Caco-2 (cell line): Measurements from ENCODE around the gene VRTN. TPM values are rescaled to one million over a fixed set of nuclear protein-coding genes. Genes with fewer than 3 reads are reported as not detected.

ENCODE experiments used
- BruUV-seq: library from RNA; stranded (reverse); fragments of 400-500 nt; replicated peaks from 2 replicates; lab custom pipeline; 2021; lab: Mats Ljungman, UMichigan
- CTCF ChIA-PET: fragments of 300-600 bp; sonication (Branson Sonifier 250); formaldehyde crosslinking; loops from one replicate; lab custom pipeline; 2022; ENCODE audit warnings: antibody characterized with exemption; lab: Charles Lee
- POLR2A ChIA-PET: fragments of 300-600 bp; sonication (Branson Sonifier 250); formaldehyde crosslinking; loops from one replicate; lab custom pipeline; 2022; ENCODE audit warnings: antibody characterized with exemption; lab: Charles Lee
- DNase-seq, 2 experiments: peaks; one replicate each; pipeline versions ENCODE4 v3.0.0 to v3.0.0-alpha.2; 2020 to 2022
- H3K27me3 ChIP-seq: replicated peaks from 2 replicates; pipeline ENCODE4 v1.6.0; 2011; ENCODE audit warnings: low read length; ENCODE audit not compliant: control insufficient read depth, insufficient read depth
- H3K36me3 ChIP-seq: 2 replicates; pipeline ENCODE4 v1.5.1; 2011; ENCODE audit warnings: low read length; ENCODE audit not compliant: control insufficient read depth, insufficient read depth
- H3K4me1 ChIP-seq: fragments of 250-450 bp; sonication (Bioruptor Pico); 2 replicates; pipeline ENCODE4 v1.5.1; 2020; ENCODE audit warnings: mild to moderate bottlenecking
- H3K4me3 ChIP-seq: 2 replicates; pipeline ENCODE4 v1.5.1; 2011; ENCODE audit warnings: low read depth, mild to moderate bottlenecking, control low read depth, low read length
- H3K9me3 ChIP-seq: fragments of 250-450 bp; sonication (Bioruptor Pico); 2 replicates; pipeline ENCODE4 v1.5.1; 2020; ENCODE audit warnings: mild to moderate bottlenecking, moderate library complexity
- H3K27ac Mint-ChIP-seq: one replicate; pipeline ENCODE4 v1.8.0; 2022; ENCODE audit warnings: mixed read lengths; ENCODE audit not compliant: unreplicated experiment
- H3K27me3 Mint-ChIP-seq: one replicate; pipeline ENCODE4 v1.8.0; 2022; ENCODE audit warnings: mixed read lengths; ENCODE audit not compliant: insufficient read depth, unreplicated experiment
- H3K36me3 Mint-ChIP-seq: one replicate; pipeline ENCODE4 v1.8.0; 2022; ENCODE audit warnings: mild to moderate bottlenecking, mixed read lengths; ENCODE audit not compliant: insufficient read depth, unreplicated experiment
- H3K4me1 Mint-ChIP-seq: one replicate; pipeline ENCODE4 v1.8.0; 2022; ENCODE audit warnings: low read depth, mixed read lengths; ENCODE audit not compliant: unreplicated experiment
- H3K4me3 Mint-ChIP-seq: one replicate; pipeline ENCODE4 v1.8.0; 2022; ENCODE audit warnings: mild to moderate bottlenecking, moderate library complexity, mixed read lengths; ENCODE audit not compliant: unreplicated experiment
- H3K9me3 Mint-ChIP-seq: one replicate; pipeline ENCODE4 v1.8.0; 2022; ENCODE audit warnings: mixed read lengths; ENCODE audit not compliant: unreplicated experiment
- intact Hi-C: fragments of 100-400 bp; cut with micrococcal nuclease; formaldehyde crosslinking; loops from one replicate; pipeline ENCODE4 v1.10.0; 2022; ENCODE audit not compliant: unreplicated experiment
- total RNA-seq: library from RNA; stranded (reverse); gene quantifications from 2 replicates; pipeline ENCODE4 v1.2.3, GENCODE V29; 2022
- TF ChIP-seq, protein P1 (sequence below), 2 experiments: fragments of 200-600 bp in 1 of 2; IDR thresholded peaks; 1 replicate in 1 of 2; 2 replicates in 1 of 2; pipeline versions ENCODE4 v1.5.1 to v1.8.0; 2011 to 2022; ENCODE audit warnings: antibody characterized with exemption in 1 of 2, control low read depth in 1 of 2, inconsistent platforms in 1 of 2, low read depth in 1 of 2, low read length in 1 of 2, mild to moderate bottlenecking in 1 of 2, moderate library complexity in 1 of 2; ENCODE audit not compliant: insufficient read depth in 1 of 2, severe bottlenecking in 1 of 2, unreplicated experiment in 1 of 2

The VRTN gene
- total RNA-seq, 1 experiment from 2014 or later: 1.7 TPM

DNA sequence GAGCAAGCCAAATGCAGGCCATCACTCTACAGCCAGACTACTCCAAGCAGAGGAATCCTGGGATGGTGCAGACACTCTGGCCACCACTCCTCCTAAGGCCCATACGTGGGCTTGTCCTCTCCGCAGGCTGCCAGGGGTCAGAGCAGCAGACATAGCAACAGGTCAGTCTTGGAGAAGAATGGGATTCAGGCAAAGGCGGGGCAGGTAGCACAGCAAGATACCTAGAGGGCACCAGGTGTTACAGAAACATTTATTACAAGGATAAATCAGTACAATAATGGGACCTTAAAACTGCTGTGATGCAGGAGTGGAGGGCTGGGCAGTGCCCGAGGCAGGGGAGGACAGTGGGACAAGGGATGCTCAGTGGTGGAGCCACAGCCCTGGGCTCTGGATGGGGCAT, 57.4 kb downstream of the VRTN start:
- H3K36me3 ChIP-seq: no peaks in the 10 kb centered on the region
- no peak overlapping the region for H3K4me3 ChIP-seq
- H3K27me3 ChIP-seq: no peaks in the 10 kb centered on the region
- H3K4me1 ChIP-seq: peaks cover 9% of the 10 kb centered on the region; the same call in 1 of the 2 replicates
- Mint-ChIP-seq H3K27ac (no peak overlapping the region), H3K27me3 (no peaks in the 10 kb centered on the region), H3K4me3 (no peak overlapping the region), H3K9me3 (no peaks in the 10 kb centered on the region), H3K36me3 (no peaks in the 10 kb centered on the region), H3K4me1 (no peaks in the 10 kb centered on the region)
- TF ChIP-seq, protein P1, sequence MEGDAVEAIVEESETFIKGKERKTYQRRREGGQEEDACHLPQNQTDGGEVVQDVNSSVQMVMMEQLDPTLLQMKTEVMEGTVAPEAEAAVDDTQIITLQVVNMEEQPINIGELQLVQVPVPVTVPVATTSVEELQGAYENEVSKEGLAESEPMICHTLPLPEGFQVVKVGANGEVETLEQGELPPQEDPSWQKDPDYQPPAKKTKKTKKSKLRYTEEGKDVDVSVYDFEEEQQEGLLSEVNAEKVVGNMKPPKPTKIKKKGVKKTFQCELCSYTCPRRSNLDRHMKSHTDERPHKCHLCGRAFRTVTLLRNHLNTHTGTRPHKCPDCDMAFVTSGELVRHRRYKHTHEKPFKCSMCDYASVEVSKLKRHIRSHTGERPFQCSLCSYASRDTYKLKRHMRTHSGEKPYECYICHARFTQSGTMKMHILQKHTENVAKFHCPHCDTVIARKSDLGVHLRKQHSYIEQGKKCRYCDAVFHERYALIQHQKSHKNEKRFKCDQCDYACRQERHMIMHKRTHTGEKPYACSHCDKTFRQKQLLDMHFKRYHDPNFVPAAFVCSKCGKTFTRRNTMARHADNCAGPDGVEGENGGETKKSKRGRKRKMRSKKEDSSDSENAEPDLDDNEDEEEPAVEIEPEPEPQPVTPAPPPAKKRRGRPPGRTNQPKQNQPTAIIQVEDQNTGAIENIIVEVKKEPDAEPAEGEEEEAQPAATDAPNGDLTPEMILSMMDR (IDR thresholded peaks at IDR 0.05; ENCODE audit: insufficient read depth in 1 of 2, low read depth in 1 of 2, low read length in 1 of 2, severe bottlenecking in 1 of 2, unreplicated experiment in 1 of 2): no peak
- BruUV-seq: no TSS peak
- CTCF ChIA-PET: no interaction called here
- POLR2A ChIA-PET: no interaction called here
- intact Hi-C loops: no loop called here
- no peaks in the 10 kb centered on the region for H3K9me3 ChIP-seq
- DNase-seq: no peak

DNA sequence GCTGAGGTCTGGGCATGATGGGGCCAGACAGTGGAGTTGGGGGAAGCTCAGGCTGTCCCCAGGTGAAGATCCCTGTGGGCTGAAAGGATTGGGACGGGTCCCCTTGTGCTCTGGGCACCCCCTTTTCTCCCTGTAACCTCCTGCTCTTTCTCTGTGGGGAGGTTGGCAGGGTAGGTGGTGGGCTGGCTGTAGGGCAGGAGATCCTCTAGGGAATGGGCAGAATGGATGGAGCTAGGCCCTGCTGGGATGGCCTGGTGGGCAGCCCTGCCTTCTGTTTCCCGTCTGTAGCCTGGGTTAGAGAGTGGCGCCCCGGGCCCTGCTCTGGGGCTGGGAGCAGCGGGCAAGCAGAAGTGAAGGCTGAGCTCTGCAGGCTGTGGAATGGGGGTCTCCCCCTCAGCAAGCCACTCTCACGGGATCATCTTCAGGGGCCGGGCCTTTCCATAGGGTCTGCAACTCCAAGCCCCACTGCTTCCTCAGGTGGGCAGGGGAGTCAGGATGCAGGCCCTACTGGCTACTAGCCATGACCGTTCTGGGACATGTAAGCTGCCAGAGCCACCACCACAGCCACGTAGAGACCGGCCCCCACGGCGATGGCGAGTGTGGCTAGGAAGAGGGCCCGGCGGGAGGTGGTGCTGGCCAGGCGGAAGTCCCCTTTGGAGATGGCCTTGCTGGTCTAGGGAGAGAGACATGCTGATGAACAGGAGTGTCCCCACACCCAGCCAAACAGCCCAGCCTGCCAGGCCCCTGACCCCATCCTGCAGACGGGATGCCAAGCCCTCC, 58.9 kb downstream of the VRTN start:
- Histone ChIP-seq H3K4me3 (no peak overlapping the region), H3K4me1 (peaks cover 2% of the 10 kb centered on the region; the same call in 1 of the 2 replicates), H3K9me3 (no peaks in the 10 kb centered on the region), H3K36me3 (no peaks in the 10 kb centered on the region), H3K27me3 (no peaks in the 10 kb centered on the region)
- TF ChIP-seq, protein P1 (IDR thresholded peaks at IDR 0.05; ENCODE audit: insufficient read depth in 1 of 2, low read depth in 1 of 2, low read length in 1 of 2, severe bottlenecking in 1 of 2, unreplicated experiment in 1 of 2): no peak
- Mint-ChIP-seq H3K4me1 (no peaks in the 10 kb centered on the region), H3K9me3 (no peaks in the 10 kb centered on the region), H3K4me3 (no peak overlapping the region), H3K27me3 (no peaks in the 10 kb centered on the region), H3K36me3 (no peaks in the 10 kb centered on the region), H3K27ac (no peak overlapping the region)
- no peak for DNase-seq
- ChIA-PET POLR2A (no interaction called here), CTCF (interaction anchor here (1.1 kb wide), 1 partner anchor 35 kb away, joined by 3 read pairs; no protein-coding TSS in a partner anchor)
- intact Hi-C loops: no loop called here
- no TSS peak for BruUV-seq

DNA sequence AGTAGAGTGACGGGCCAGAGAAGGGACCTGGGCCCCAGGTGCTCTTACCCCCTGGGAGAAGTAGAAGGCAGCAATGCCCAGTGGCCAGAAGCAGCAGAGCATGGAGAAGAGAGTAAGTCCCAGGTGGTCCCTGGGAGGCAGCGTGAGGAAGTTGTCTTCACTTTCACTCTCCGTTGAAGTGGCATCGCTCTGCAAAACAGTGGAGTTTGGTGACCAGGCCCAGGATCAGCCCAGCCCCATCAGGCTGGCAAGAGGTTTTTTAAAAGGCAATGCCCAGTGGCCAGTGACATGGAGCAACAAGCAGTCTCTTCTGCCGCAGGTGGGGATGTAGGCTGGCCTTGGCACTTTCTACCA, 59.5 kb downstream of the VRTN start:
- H3K4me1 Mint-ChIP-seq: no peaks in the 10 kb centered on the region

More for the DNA sequence above, 59.5 kb downstream of the VRTN start:
- H3K9me3 ChIP-seq: no peaks in the 10 kb centered on the region
- Mint-ChIP-seq H3K9me3 (no peaks in the 10 kb centered on the region), H3K4me3 (no peak overlapping the region), H3K27me3 (no peaks in the 10 kb centered on the region), H3K36me3 (no peaks in the 10 kb centered on the region), H3K27ac (no peak overlapping the region)
- DNase-seq: no peak
- H3K36me3 ChIP-seq: no peaks in the 10 kb centered on the region
- H3K4me1 ChIP-seq: no peaks in the 10 kb centered on the region
- BruUV-seq: no TSS peak
- intact Hi-C loops: no loop called here
- TF ChIP-seq, protein P1 (IDR thresholded peaks at IDR 0.05; ENCODE audit: insufficient read depth in 1 of 2, low read depth in 1 of 2, low read length in 1 of 2, severe bottlenecking in 1 of 2, unreplicated experiment in 1 of 2): no peak
- ChIA-PET CTCF (no interaction called here), POLR2A (no interaction called here)
- no peaks in the 10 kb centered on the region for H3K27me3 ChIP-seq
- no peak overlapping the region for H3K4me3 ChIP-seq
